HepG2 (cell line): ENCODE data around the gene VPS18. TPM values are rescaled to one million over a fixed set of nuclear protein-coding genes. Genes with fewer than 3 reads are reported as not detected.
A peak's percentile ranks its signal among the peaks of the same experiment; 100 is the strongest.

Experiments used
- ATAC-seq: fragments of 200-7000 bp; cut with Tn5 transposase; 3 replicates; pipeline ENCODE4 v1.9.1; 2020; ENCODE audit warnings: mild to moderate bottlenecking, moderate library complexity
- BruUV-seq: library from RNA; stranded (reverse); fragments of 400-500 nt; replicated peaks from 2 replicates; lab custom pipeline; 2021; lab: Mats Ljungman, UMichigan
- CTCF ChIA-PET: fragments of 300-600 bp; formaldehyde crosslinking; extraction: SDS; loops from one replicate; lab custom pipeline; 2021; ENCODE audit warnings: low total read pairs, inconsistent platforms, low intra/inter-chr PET ratio; lab: Yijun Ruan, JAX
- POLR2A ChIA-PET: fragments of 350-600 bp; sonication (Branson Sonifier 250); formaldehyde crosslinking; loops from one replicate; lab custom pipeline; 2020; ENCODE audit warnings: antibody characterized with exemption, inconsistent platforms; lab: Yijun Ruan, JAX
- DNase-seq: peaks from one replicate; pipeline ENCODE4 v3.0.0-alpha.2; 2015; ENCODE audit warnings: low spot score
- FAIRE-seq: peaks from 3 replicates; lab custom pipeline; 2011; peaks lifted over from hg19 to GRCh38; lab: Jason Lieb, UNC
- H2AFZ ChIP-seq: one replicate; pipeline ENCODE4 v1.6.1; 2011; ENCODE audit warnings: low read length, inconsistent platforms
- H3K27ac ChIP-seq: fragments of 300-600 bp; 3 replicates; pipeline ENCODE4 v1.8.0; 2011; ENCODE audit warnings: mixed run types, mild to moderate bottlenecking, mixed read lengths, low read length, inconsistent platforms; ENCODE audit not compliant: insufficient read depth; ENCODE audit errors: extremely low read length
- H3K27me3 ChIP-seq, 2 experiments: fragments of 200-600 bp in 1 of 2; 2 replicates in 1 of 2; 3 replicates in 1 of 2; pipeline versions ENCODE4 v1.6.0 to v1.8.0; 2011; ENCODE audit warnings: low read length in 2 of 2, mild to moderate bottlenecking in 2 of 2, moderate library complexity in 2 of 2, inconsistent platforms in 1 of 2; ENCODE audit not compliant: insufficient read depth in 2 of 2, control insufficient read depth in 1 of 2
- H3K36me3 ChIP-seq, 2 experiments: fragments of 200-600 bp in 1 of 2; replicated peaks in 1 of 2; 2 replicates in 1 of 2; 3 replicates in 1 of 2; pipeline versions ENCODE4 v1.5.1 to v1.8.0; 2011; ENCODE audit warnings: low read length in 2 of 2, inconsistent platforms in 1 of 2; ENCODE audit not compliant: insufficient read depth in 2 of 2, control insufficient read depth in 1 of 2
- H3K4me1 ChIP-seq: 2 replicates; pipeline ENCODE4 v1.5.1; 2012; ENCODE audit warnings: low read length, inconsistent platforms; ENCODE audit not compliant: insufficient read depth
- H3K4me2 ChIP-seq: 2 replicates; pipeline ENCODE4 v1.6.0; 2011; ENCODE audit warnings: low read depth, low read length, inconsistent platforms
- H3K4me3 ChIP-seq, 3 experiments: fragments of 200-600 bp in 1 of 3; sonication (generic), shearing (Covaris generic) in 1 of 3; replicated peaks in 1 of 3; 2 replicates each; pipeline ENCODE4 v1.5.1; 2011 to 2016; ENCODE audit warnings: low read length in 3 of 3, inconsistent platforms in 2 of 3, low read depth in 2 of 3, mild to moderate bottlenecking in 2 of 3, control low read depth in 1 of 3, mixed read lengths in 1 of 3; ENCODE audit not compliant: insufficient read depth in 1 of 3
- H3K79me2 ChIP-seq: one replicate; pipeline ENCODE4 v1.6.1; 2011; ENCODE audit warnings: low read length, inconsistent platforms; ENCODE audit not compliant: insufficient read depth
- H3K9ac ChIP-seq: 2 replicates; pipeline ENCODE4 v1.6.0; 2011; ENCODE audit warnings: mild to moderate bottlenecking, low read depth, low read length, inconsistent platforms; ENCODE audit not compliant: insufficient read depth
- H3K9me3 ChIP-seq: 2 replicates; pipeline ENCODE4 v1.5.1; 2012; ENCODE audit warnings: mild to moderate bottlenecking, low read length
- H4K20me1 ChIP-seq: 2 replicates; pipeline ENCODE4 v1.6.0; 2011; ENCODE audit warnings: inconsistent platforms, mild to moderate bottlenecking, low read length, moderate library complexity; ENCODE audit not compliant: insufficient read depth
- BCL6 ChIP-seq: IDR thresholded peaks from 2 replicates; pipeline ENCODE4 v1.6.1; 2016; ENCODE audit warnings: missing genetic modification reagents, missing compliant biosample characterization
- HNRNPL ChIP-seq: fragments of 200-400 bp; formaldehyde crosslinking; IDR thresholded peaks from 2 replicates; pipeline ENCODE4 v1.6.1; 2017; ENCODE audit warnings: mild to moderate bottlenecking, low read depth, low read length
- RAD51 ChIP-seq: fragments of 450-650 bp; IDR thresholded peaks from 2 replicates; pipeline ENCODE4 v1.6.1; 2016; ENCODE audit warnings: borderline replicate concordance
- SMC3 ChIP-seq: IDR thresholded peaks from 2 replicates; pipeline ENCODE4 v1.6.1; 2011; ENCODE audit warnings: low read length, improper control_type of control experiment
- SRSF1 ChIP-seq: fragments of 200-400 bp; formaldehyde crosslinking; optimal IDR thresholded peaks from 2 replicates; pipeline ENCODE3; 2017; ENCODE audit warnings: mild to moderate bottlenecking, low read depth, low read length, moderate library complexity
- STAG1 ChIP-seq: sonication (generic); formaldehyde crosslinking; IDR thresholded peaks from 2 replicates; pipeline ENCODE4 v1.4.0; 2020; ENCODE audit warnings: missing genetic modification reagents
- TBP ChIP-seq: sonication (generic); formaldehyde crosslinking; IDR thresholded peaks from 2 replicates; pipeline ENCODE4 v1.5.0; 2020; ENCODE audit warnings: missing genetic modification reagents
- ZNF792 ChIP-seq: IDR thresholded peaks from 2 replicates; pipeline ENCODE4 v1.6.1; 2016
- ZSCAN21 ChIP-seq: sonication (generic); formaldehyde crosslinking; IDR thresholded peaks from 2 replicates; pipeline ENCODE4 v1.8.0; 2022; ENCODE audit warnings: mild to moderate bottlenecking, missing genetic modification reagents, moderate library complexity, borderline replicate concordance
- WGBS: methylation state at CpG from one replicate; pipeline ENCODE4 v1.1.6; 2017; ENCODE audit warnings: low lambda C conversion rate; 5-methylcytosine and 5-hydroxymethylcytosine counted together
- in situ Hi-C: cut with HindIII; loops from 2 replicates; pipeline ENCODE4 v1.10.0; 2017; ENCODE audit warnings: low pct_unique_long_range_greater_than_20kb; ENCODE audit not compliant: extremely low pct_ligation_motif_present
- intact Hi-C: fragments of 100-400 bp; cut with micrococcal nuclease; formaldehyde crosslinking; loops from one replicate; pipeline ENCODE4 v1.10.0; 2022; ENCODE audit not compliant: unreplicated experiment
- polyA plus RNA-seq, 8 experiments: library from polyadenylated mRNA; depleted of rRNA in 3 of 8; stranded (reverse) in 7 of 8; unstranded in 1 of 8; fragments of >200 nt; fragmentation: Illumina TruSeq in 4 of 8; extraction: Trizol in 4 of 8; gene quantifications; 2 replicates each; pipeline versions ENCODE4 v1.2.1 to v1.2.3, GENCODE V29; 2011 to 2016; ENCODE audit warnings: low read depth in 4 of 8, missing spikeins in 1 of 8, mixed read lengths in 1 of 8; ENCODE audit not compliant: insufficient read depth in 1 of 8
- total RNA-seq, 5 experiments: library from RNA; depleted of rRNA; stranded (reverse); fragments of >200 nt; fragmentation: Illumina TruSeq; extraction: Trizol; gene quantifications; 2 replicates each; pipeline ENCODE4 v1.2.3, GENCODE V29; 2016; ENCODE audit warnings: low read depth in 1 of 5
- TF ChIP-seq, protein P1 (sequence below): sonication (generic); formaldehyde crosslinking; IDR thresholded peaks from 2 replicates; pipeline ENCODE4 v1.5.0; 2020; ENCODE audit warnings: mild to moderate bottlenecking, missing genetic modification reagents
- TF ChIP-seq, protein P2 (sequence below): sonication (generic); formaldehyde crosslinking; IDR thresholded peaks from 2 replicates; pipeline ENCODE4 v1.8.0; 2022; ENCODE audit warnings: mild to moderate bottlenecking, missing genetic modification reagents
- TF ChIP-seq, protein P3 (sequence below): IDR thresholded peaks from 2 replicates; pipeline ENCODE4 v1.4.0; 2020; ENCODE audit warnings: mild to moderate bottlenecking, missing genetic modification reagents
- TF ChIP-seq, protein P4 (sequence below): sonication (generic); formaldehyde crosslinking; IDR thresholded peaks from 2 replicates; pipeline ENCODE4 v1.5.0; 2020; ENCODE audit warnings: mild to moderate bottlenecking, missing genetic modification reagents, moderate library complexity

The VPS18 gene
- total and polyA plus RNA-seq, 2 of the 13 experiments (the other 11 are each of a cell fraction or from before 2014, with no cell fraction given) = 5.8 to 17.0 TPM

DNA sequence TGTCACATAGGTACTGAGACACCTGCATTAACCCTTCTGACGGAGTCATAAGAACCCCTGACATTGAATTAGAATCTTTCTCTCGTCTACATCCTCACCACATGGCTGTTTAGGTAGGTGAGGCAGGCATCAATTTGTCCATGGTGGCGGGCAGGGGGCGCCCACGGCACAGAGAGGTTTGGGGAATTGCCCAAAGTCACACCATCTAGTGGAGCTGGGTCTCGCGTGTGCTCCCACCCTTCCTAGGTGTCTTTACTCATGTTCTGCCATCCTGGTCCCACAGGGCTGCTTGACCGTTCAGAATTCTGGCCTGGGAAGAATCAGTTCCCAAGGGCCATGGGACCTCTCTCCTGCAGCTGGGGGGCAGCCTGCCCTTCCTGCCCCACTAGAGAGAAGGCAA lies 20.2 kb downstream of the VPS18 start:
- Histone ChIP-seq H3K9me3 (no peaks in the 10 kb centered on the region), H3K36me3 (no peaks in the 10 kb centered on the region), H3K79me2 (no peaks in the 10 kb centered on the region), H3K4me2 (peak overlapping the region; percentile 6; the same call in 1 of the 2 replicates), H3K4me3 (no peak overlapping the region; a peak in 1 of 6 replicates), H3K4me1 (peaks cover 70% of the 10 kb centered on the region), H4K20me1 (no peaks in the 10 kb centered on the region), H3K27ac (no peak overlapping the region), H2AFZ (no peak overlapping the region), H3K9ac (no peak overlapping the region), H3K27me3 (peaks cover 0 to 17% of the 10 kb centered on the region in 2 experiments; a peak in 3 of 5 replicates)
- WGBS = 7% methylated on average over 3 of the region's 8 CpGs
- ATAC-seq = peak; percentile 11; the same call in 1 of the 3 replicates
- TF ChIP-seq, protein P1, sequence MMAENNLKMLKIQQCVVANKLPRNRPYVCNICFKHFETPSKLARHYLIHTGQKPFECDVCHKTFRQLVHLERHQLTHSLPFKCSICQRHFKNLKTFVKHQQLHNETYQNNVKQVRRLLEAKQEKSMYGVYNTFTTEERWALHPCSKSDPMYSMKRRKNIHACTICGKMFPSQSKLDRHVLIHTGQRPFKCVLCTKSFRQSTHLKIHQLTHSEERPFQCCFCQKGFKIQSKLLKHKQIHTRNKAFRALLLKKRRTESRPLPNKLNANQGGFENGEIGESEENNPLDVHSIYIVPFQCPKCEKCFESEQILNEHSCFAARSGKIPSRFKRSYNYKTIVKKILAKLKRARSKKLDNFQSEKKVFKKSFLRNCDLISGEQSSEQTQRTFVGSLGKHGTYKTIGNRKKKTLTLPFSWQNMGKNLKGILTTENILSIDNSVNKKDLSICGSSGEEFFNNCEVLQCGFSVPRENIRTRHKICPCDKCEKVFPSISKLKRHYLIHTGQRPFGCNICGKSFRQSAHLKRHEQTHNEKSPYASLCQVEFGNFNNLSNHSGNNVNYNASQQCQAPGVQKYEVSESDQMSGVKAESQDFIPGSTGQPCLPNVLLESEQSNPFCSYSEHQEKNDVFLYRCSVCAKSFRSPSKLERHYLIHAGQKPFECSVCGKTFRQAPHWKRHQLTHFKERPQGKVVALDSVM = no peak
- TF ChIP-seq BCL6 (CRISPR knock-in tag) (no peak), ZNF792 (no peak), SRSF1 (no peak), RAD51 (no peak), SMC3 (peak; percentile 15; the same call in 1 of the 2 replicates), TBP (CRISPR knock-in tag) (no peak), HNRNPL (0 out of 2 replicates have a peak, but pooled peaks have one; percentile 16), STAG1 (CRISPR knock-in tag) (peak; percentile 68), ZSCAN21 (CRISPR knock-in tag) (0 out of 2 replicates have a peak, but pooled peaks have one; percentile 43)
- TF ChIP-seq, protein P2, sequence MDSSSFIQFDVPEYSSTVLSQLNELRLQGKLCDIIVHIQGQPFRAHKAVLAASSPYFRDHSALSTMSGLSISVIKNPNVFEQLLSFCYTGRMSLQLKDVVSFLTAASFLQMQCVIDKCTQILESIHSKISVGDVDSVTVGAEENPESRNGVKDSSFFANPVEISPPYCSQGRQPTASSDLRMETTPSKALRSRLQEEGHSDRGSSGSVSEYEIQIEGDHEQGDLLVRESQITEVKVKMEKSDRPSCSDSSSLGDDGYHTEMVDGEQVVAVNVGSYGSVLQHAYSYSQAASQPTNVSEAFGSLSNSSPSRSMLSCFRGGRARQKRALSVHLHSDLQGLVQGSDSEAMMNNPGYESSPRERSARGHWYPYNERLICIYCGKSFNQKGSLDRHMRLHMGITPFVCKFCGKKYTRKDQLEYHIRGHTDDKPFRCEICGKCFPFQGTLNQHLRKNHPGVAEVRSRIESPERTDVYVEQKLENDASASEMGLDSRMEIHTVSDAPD (CRISPR knock-in tag) = no peak
- TF ChIP-seq, protein P3, sequence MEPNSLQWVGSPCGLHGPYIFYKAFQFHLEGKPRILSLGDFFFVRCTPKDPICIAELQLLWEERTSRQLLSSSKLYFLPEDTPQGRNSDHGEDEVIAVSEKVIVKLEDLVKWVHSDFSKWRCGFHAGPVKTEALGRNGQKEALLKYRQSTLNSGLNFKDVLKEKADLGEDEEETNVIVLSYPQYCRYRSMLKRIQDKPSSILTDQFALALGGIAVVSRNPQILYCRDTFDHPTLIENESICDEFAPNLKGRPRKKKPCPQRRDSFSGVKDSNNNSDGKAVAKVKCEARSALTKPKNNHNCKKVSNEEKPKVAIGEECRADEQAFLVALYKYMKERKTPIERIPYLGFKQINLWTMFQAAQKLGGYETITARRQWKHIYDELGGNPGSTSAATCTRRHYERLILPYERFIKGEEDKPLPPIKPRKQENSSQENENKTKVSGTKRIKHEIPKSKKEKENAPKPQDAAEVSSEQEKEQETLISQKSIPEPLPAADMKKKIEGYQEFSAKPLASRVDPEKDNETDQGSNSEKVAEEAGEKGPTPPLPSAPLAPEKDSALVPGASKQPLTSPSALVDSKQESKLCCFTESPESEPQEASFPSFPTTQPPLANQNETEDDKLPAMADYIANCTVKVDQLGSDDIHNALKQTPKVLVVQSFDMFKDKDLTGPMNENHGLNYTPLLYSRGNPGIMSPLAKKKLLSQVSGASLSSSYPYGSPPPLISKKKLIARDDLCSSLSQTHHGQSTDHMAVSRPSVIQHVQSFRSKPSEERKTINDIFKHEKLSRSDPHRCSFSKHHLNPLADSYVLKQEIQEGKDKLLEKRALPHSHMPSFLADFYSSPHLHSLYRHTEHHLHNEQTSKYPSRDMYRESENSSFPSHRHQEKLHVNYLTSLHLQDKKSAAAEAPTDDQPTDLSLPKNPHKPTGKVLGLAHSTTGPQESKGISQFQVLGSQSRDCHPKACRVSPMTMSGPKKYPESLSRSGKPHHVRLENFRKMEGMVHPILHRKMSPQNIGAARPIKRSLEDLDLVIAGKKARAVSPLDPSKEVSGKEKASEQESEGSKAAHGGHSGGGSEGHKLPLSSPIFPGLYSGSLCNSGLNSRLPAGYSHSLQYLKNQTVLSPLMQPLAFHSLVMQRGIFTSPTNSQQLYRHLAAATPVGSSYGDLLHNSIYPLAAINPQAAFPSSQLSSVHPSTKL = peak; percentile 13; the same call in 1 of the 2 replicates
- TF ChIP-seq, protein P4, sequence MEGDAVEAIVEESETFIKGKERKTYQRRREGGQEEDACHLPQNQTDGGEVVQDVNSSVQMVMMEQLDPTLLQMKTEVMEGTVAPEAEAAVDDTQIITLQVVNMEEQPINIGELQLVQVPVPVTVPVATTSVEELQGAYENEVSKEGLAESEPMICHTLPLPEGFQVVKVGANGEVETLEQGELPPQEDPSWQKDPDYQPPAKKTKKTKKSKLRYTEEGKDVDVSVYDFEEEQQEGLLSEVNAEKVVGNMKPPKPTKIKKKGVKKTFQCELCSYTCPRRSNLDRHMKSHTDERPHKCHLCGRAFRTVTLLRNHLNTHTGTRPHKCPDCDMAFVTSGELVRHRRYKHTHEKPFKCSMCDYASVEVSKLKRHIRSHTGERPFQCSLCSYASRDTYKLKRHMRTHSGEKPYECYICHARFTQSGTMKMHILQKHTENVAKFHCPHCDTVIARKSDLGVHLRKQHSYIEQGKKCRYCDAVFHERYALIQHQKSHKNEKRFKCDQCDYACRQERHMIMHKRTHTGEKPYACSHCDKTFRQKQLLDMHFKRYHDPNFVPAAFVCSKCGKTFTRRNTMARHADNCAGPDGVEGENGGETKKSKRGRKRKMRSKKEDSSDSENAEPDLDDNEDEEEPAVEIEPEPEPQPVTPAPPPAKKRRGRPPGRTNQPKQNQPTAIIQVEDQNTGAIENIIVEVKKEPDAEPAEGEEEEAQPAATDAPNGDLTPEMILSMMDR (CRISPR knock-in tag) = peak; percentile 78
- BruUV-seq = no TSS peak
- FAIRE-seq = no peak
- POLR2A ChIA-PET = interaction anchor here (1.3 kb wide), 1 partner anchor 18 kb away, joined by 3 read pairs; no protein-coding TSS in a partner anchor
- no peak for DNase-seq
- CTCF ChIA-PET = interaction anchor here (1.1 kb wide), 1 partner anchor 271 kb away, joined by 3 read pairs; no protein-coding TSS in a partner anchor
- intact Hi-C loops = no loop called here
- in situ Hi-C loops = no loop called here
